OCI-LY7 (cell line): Measurements from ENCODE around the gene CXCR6. TPM values are rescaled to one million over a fixed set of nuclear protein-coding genes. Genes with fewer than 3 reads are reported as not detected.

Experiments
- BruUV-seq: library from RNA; stranded (reverse); fragments of 400-500 nt; replicated peaks from 2 replicates; lab custom pipeline; 2021; lab: Mats Ljungman, UMichigan
- CTCF ChIA-PET: fragments of 300-600 bp; sonication (Branson Sonifier 250); formaldehyde crosslinking; loops from one replicate; lab custom pipeline; 2022; ENCODE audit warnings: antibody characterized with exemption; ENCODE audit not compliant: unreplicated experiment; lab: Charles Lee
- POLR2A ChIA-PET: fragments of 300-600 bp; sonication (Branson Sonifier 250); formaldehyde crosslinking; loops from one replicate; lab custom pipeline; 2022; ENCODE audit warnings: antibody characterized with exemption; lab: Charles Lee
- DNase-seq: peaks from one replicate; pipeline ENCODE4 v3.0.0-alpha.2; 2015; ENCODE audit warnings: low spot score
- H2AFZ ChIP-seq: fragments of 200-600 bp; sonication (generic), shearing (Covaris generic); 2 replicates; pipeline ENCODE4 v1.6.1; 2014; ENCODE audit warnings: mild to moderate bottlenecking, antibody characterized with exemption, low read length, moderate library complexity
- H3K27ac ChIP-seq: fragments of 200-600 bp; sonication (generic); 2 replicates; pipeline ENCODE4 v1.5.1; 2014; ENCODE audit warnings: mixed run types, low read depth, mild to moderate bottlenecking, moderate library complexity, low read length, inconsistent platforms; ENCODE audit not compliant: poor library complexity, severe bottlenecking
- H3K36me3 ChIP-seq: fragments of 200-600 bp; sonication (generic); 2 replicates; pipeline ENCODE4 v1.6.1; 2014; ENCODE audit warnings: mild to moderate bottlenecking, antibody characterized with exemption, low read length, moderate library complexity, mixed read lengths; ENCODE audit not compliant: insufficient read depth
- H3K4me1 ChIP-seq: fragments of 200-600 bp; sonication (generic); 2 replicates; pipeline ENCODE4 v1.5.1; 2014; ENCODE audit warnings: mild to moderate bottlenecking, low read length; ENCODE audit not compliant: insufficient read depth, poor library complexity, severe bottlenecking
- H3K4me2 ChIP-seq: fragments of 200-600 bp; sonication (generic); 2 replicates; pipeline ENCODE4 v1.6.1; 2014; ENCODE audit warnings: mild to moderate bottlenecking, low read length
- H3K4me3 ChIP-seq: fragments of 200-600 bp; sonication (generic); 2 replicates; pipeline ENCODE4 v1.5.1; 2014; ENCODE audit warnings: mild to moderate bottlenecking, low read depth, low read length; ENCODE audit not compliant: poor library complexity, severe bottlenecking
- H3K79me2 ChIP-seq: fragments of 200-600 bp; sonication (generic); 2 replicates; pipeline ENCODE4 v1.6.1; 2016; ENCODE audit warnings: low read depth, mild to moderate bottlenecking, low read length, moderate library complexity, mixed read lengths; ENCODE audit not compliant: insufficient read depth
- H3K9me2 ChIP-seq: fragments of 200-600 bp; sonication (generic); 2 replicates; pipeline ENCODE4 v1.6.1; 2016; ENCODE audit warnings: mild to moderate bottlenecking, low read length, mixed read lengths; ENCODE audit not compliant: insufficient read depth
- H3K9me3 ChIP-seq: fragments of 200-600 bp; sonication (generic); 2 replicates; pipeline ENCODE4 v1.6.1; 2014; ENCODE audit warnings: mild to moderate bottlenecking, mixed run types, low read length, mixed read lengths
- H4K20me1 ChIP-seq: fragments of 200-600 bp; sonication (generic); 2 replicates; pipeline ENCODE4 v1.6.1; 2014; ENCODE audit warnings: mild to moderate bottlenecking, antibody characterized with exemption, low read length, moderate library complexity, mixed read lengths; ENCODE audit not compliant: insufficient read depth
- CTCF ChIP-seq: fragments of 200-600 bp; sonication (generic); conservative IDR thresholded peaks from 2 replicates; pipeline ENCODE4 v1.5.1; 2014; ENCODE audit warnings: mild to moderate bottlenecking, antibody characterized with exemption, low read length, moderate library complexity, mixed read lengths
- EZH2phosphoT487 ChIP-seq: fragments of 200-600 bp; sonication (generic); IDR thresholded peaks from 2 replicates; pipeline ENCODE4 v1.6.1; 2018; ENCODE audit warnings: low read depth, borderline replicate concordance, mild to moderate bottlenecking, mixed run types, antibody characterized with exemption, low read length, moderate library complexity, mixed read lengths
- intact Hi-C: fragments of 100-400 bp; cut with micrococcal nuclease; formaldehyde crosslinking; loops from one replicate; pipeline ENCODE4 v1.10.0; 2022; ENCODE audit not compliant: unreplicated experiment
- total RNA-seq, 2 experiments: library from RNA; depleted of rRNA in 1 of 2; stranded (reverse); fragments of >200 nt in 1 of 2; shearing (Covaris generic) in 1 of 2; gene quantifications; 2 replicates each; pipeline ENCODE4 v1.2.3, GENCODE V29; 2014 to 2022

Gene CXCR6
- total RNA-seq, 2 experiments from 2014 or later: not detected

GRCh38 chr3:45985532-45986302 is 42.5 kb downstream of the CXCR6 start:
- POLR2A ChIA-PET: no interaction called here
- H3K4me1 ChIP-seq: no peaks in the 10 kb centered on the region

DNA sequence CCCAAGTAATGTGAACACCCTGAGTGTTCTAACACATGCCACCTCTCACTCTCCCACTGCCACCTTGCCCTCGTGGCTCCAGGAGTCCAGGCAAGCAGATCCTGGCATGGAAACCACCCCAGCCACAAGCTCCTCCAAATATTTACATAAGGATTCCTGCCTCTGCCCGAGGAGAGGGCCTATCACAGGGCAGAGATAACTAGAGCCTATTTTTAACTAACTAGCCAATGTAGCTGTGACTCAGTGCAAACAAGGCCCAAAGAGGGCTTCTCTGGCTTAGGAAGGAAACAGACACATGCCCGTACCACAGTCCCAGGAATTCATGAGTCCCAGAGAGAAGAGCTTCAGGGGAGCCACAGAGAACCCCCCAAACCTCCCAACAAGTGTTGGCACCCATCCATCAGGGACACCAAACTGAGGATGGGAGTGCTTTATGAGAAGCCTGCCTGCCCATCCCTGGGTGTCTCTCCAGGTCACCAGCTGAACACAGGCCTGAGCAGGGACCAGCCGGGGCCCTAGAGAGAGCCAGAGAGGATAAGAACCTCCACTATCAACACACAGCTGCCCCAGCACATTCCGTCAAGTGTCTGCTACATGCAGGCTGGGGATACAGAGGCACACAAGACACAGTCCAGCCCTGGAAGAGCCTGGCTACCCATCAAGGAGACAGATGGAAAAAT is 43.2 kb downstream of the CXCR6 start:
- no peaks in the 10 kb centered on the region; the same call in 1 of the 2 replicates for H4K20me1 ChIP-seq
- peaks cover 34% of the 10 kb centered on the region for H3K36me3 ChIP-seq
- no peak overlapping the region for H3K27ac ChIP-seq
- intact Hi-C loops: no loop called here
- POLR2A ChIA-PET: interaction anchor here (0.6 kb wide), 1 partner anchor 14 kb away, joined by 4 read pairs; no protein-coding TSS in a partner anchor
- CTCF ChIA-PET: no interaction called here
- H3K9me3 ChIP-seq: no peaks in the 10 kb centered on the region
- TF ChIP-seq EZH2phosphoT487: no peak
- TF ChIP-seq CTCF: no peak
- H3K4me3 ChIP-seq: no peak overlapping the region
- H3K4me1 ChIP-seq: no peaks in the 10 kb centered on the region
- H3K79me2 ChIP-seq: no peaks in the 10 kb centered on the region
- no peak overlapping the region for H2AFZ ChIP-seq
- no TSS peak for BruUV-seq
- DNase-seq: no peak
- no peaks in the 10 kb centered on the region for H3K9me2 ChIP-seq
- H3K4me2 ChIP-seq: no peak overlapping the region

More at GRCh38 chr3:45985532-45986302, 42.5 kb downstream of the CXCR6 start:
- Histone ChIP-seq H2AFZ (no peak overlapping the region), H3K9me2 (no peaks in the 10 kb centered on the region), H3K4me3 (no peak overlapping the region), H3K9me3 (no peaks in the 10 kb centered on the region), H3K27ac (no peak overlapping the region), H3K4me2 (no peak overlapping the region), H4K20me1 (no peaks in the 10 kb centered on the region; the same call in 1 of the 2 replicates), H3K79me2 (no peaks in the 10 kb centered on the region), H3K36me3 (peaks cover 42% of the 10 kb centered on the region)
- BruUV-seq: no TSS peak
- intact Hi-C loops: no loop called here
- DNase-seq: no peak
- TF ChIP-seq CTCF (no peak), EZH2phosphoT487 (no peak)
- CTCF ChIA-PET: no interaction called here
